ENCODE results near the gene CD34. TPM values are rescaled to one million over a fixed set of nuclear protein-coding genes. Genes with fewer than 3 reads are reported as not detected.

The CD34 gene
- total RNA-seq, 1 experiment from 2014 or later = not detected

DNA sequence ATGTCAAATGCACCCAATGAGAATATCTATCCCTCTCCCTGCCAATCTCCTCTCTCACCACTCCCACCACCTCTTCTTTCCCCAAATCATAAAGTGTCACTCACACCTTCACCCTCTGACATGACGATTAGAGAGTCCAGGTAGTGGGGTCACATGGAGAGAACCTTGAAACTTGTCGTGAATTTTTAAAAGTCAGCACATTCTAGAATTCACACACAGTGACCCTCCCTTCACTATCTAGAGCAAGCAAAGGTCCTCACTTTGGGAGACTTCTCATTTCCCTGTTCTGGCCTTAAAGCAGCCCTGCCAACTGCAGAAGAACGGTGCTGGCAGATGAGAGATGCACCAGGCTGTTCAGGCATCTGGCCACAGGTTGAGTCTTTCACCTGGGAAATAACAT is 61.9 kb downstream of the CD34 start:
- ChIA-PET POLR2A (ENCODE audit: low non-redundant PET) (no interaction called here), CTCF (no interaction called here)
- Histone ChIP-seq H3K4me1 (ENCODE audit: insufficient read depth, low read length, poor library complexity, severe bottlenecking) (no peaks in the 10 kb centered on the region), H3K4me3 (ENCODE audit: low read depth, low read length, poor library complexity, severe bottlenecking) (no peak overlapping the region), H3K27ac (ENCODE audit: low read depth, low read length, poor library complexity, severe bottlenecking) (no peak overlapping the region), H3K27me3 (replicated peaks; ENCODE audit: insufficient read depth, low read depth, low read length, poor library complexity) (peaks cover 6% of the 10 kb centered on the region), H3K36me3 (ENCODE audit: insufficient read depth, low read length, poor library complexity, severe bottlenecking) (no peaks in the 10 kb centered on the region), H3K9me3 (ENCODE audit: low read depth, low read length, poor library complexity, severe bottlenecking) (no peaks in the 10 kb centered on the region)
- DNase-seq (ENCODE audit: low spot score) = no peak
- BruUV-seq (replicated peaks) = no TSS peak
- intact Hi-C loops (cut with micrococcal nuclease; ENCODE audit: unreplicated experiment) = no loop called here
- TF ChIP-seq EZH2 (IDR thresholded peaks at IDR 0.05; ENCODE audit: borderline replicate concordance, low read depth, low read length, poor library complexity, severe bottlenecking) = no peak
- TF ChIP-seq, protein P1, sequence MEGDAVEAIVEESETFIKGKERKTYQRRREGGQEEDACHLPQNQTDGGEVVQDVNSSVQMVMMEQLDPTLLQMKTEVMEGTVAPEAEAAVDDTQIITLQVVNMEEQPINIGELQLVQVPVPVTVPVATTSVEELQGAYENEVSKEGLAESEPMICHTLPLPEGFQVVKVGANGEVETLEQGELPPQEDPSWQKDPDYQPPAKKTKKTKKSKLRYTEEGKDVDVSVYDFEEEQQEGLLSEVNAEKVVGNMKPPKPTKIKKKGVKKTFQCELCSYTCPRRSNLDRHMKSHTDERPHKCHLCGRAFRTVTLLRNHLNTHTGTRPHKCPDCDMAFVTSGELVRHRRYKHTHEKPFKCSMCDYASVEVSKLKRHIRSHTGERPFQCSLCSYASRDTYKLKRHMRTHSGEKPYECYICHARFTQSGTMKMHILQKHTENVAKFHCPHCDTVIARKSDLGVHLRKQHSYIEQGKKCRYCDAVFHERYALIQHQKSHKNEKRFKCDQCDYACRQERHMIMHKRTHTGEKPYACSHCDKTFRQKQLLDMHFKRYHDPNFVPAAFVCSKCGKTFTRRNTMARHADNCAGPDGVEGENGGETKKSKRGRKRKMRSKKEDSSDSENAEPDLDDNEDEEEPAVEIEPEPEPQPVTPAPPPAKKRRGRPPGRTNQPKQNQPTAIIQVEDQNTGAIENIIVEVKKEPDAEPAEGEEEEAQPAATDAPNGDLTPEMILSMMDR (conservative IDR thresholded peaks at IDR 0.05; ENCODE audit: low read depth, low read length) = no peak

DNA sequence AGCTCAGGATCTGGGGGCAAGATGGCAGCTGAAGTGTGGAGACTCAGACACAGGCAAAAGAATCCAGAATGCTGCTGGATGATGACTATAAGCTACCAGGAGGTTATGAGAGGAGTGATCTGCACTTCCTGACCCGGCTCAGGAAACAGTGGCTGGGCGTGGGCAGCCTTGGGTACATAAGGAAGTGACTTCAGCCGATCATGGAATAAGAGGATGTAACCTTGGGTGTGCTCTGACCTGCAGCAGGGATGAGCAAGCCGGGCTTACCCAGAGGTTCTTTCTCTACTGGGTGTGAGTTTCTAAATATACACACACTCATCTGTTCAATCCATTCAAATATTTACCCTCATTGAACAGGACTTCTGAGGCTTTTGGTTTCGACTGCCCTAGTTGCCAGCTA is 62.7 kb downstream of the CD34 start:
- H3K36me3 ChIP-seq (ENCODE audit: insufficient read depth, low read length, poor library complexity, severe bottlenecking) = no peaks in the 10 kb centered on the region
- CTCF ChIA-PET = no interaction called here
- DNase-seq (ENCODE audit: low spot score) = no peak
- H3K27ac ChIP-seq (ENCODE audit: low read depth, low read length, poor library complexity, severe bottlenecking) = no peak overlapping the region
- H3K9me3 ChIP-seq (ENCODE audit: low read depth, low read length, poor library complexity, severe bottlenecking) = no peaks in the 10 kb centered on the region
- H3K4me3 ChIP-seq (ENCODE audit: low read depth, low read length, poor library complexity, severe bottlenecking) = no peak overlapping the region
- POLR2A ChIA-PET (ENCODE audit: low non-redundant PET) = no interaction called here
- no peak for TF ChIP-seq EZH2 (IDR thresholded peaks at IDR 0.05; ENCODE audit: borderline replicate concordance, low read depth, low read length, poor library complexity, severe bottlenecking)
- TF ChIP-seq, protein P1 (conservative IDR thresholded peaks at IDR 0.05; ENCODE audit: low read depth, low read length) = no peak
- H3K4me1 ChIP-seq (ENCODE audit: insufficient read depth, low read length, poor library complexity, severe bottlenecking) = no peaks in the 10 kb centered on the region
- intact Hi-C loops (cut with micrococcal nuclease; ENCODE audit: unreplicated experiment) = no loop called here
- peaks cover 6% of the 10 kb centered on the region for H3K27me3 ChIP-seq (replicated peaks; ENCODE audit: insufficient read depth, low read depth, low read length, poor library complexity)
- BruUV-seq (replicated peaks) = no TSS peak

DNA sequence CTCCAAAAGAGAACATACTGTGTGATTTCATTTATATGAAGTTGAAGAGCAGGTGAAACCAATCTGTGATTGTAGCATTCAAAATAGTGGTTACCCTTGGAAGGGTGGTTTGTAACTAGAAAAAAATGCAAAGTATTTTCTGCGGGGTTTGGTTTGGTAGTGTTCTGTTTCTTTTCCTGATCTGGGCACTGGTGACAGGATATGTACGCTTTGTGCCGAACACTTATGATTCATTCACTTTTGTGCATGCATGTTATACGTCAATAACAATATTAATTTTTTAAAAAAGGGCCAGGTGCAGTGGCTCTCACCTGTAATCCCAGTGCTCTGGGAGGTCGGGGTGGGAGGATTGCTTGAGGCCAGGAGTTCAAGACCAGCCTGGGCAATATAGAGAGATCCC is 63.8 kb downstream of the CD34 start:
- Histone ChIP-seq H3K36me3 (ENCODE audit: insufficient read depth, low read length, poor library complexity, severe bottlenecking) (no peaks in the 10 kb centered on the region), H3K27me3 (replicated peaks; ENCODE audit: insufficient read depth, low read depth, low read length, poor library complexity) (peaks cover 6% of the 10 kb centered on the region), H3K9me3 (ENCODE audit: low read depth, low read length, poor library complexity, severe bottlenecking) (no peaks in the 10 kb centered on the region), H3K4me3 (ENCODE audit: low read depth, low read length, poor library complexity, severe bottlenecking) (no peak overlapping the region), H3K27ac (ENCODE audit: low read depth, low read length, poor library complexity, severe bottlenecking) (no peak overlapping the region), H3K4me1 (ENCODE audit: insufficient read depth, low read length, poor library complexity, severe bottlenecking) (no peaks in the 10 kb centered on the region)
- TF ChIP-seq, protein P1 (conservative IDR thresholded peaks at IDR 0.05; ENCODE audit: low read depth, low read length) = no peak
- TF ChIP-seq EZH2 (IDR thresholded peaks at IDR 0.05; ENCODE audit: borderline replicate concordance, low read depth, low read length, poor library complexity, severe bottlenecking) = no peak
- intact Hi-C loops (cut with micrococcal nuclease; ENCODE audit: unreplicated experiment) = no loop called here
- ChIA-PET CTCF (no interaction called here), POLR2A (ENCODE audit: low non-redundant PET) (no interaction called here)
- no peak for DNase-seq (ENCODE audit: low spot score)
- no TSS peak for BruUV-seq (replicated peaks)

Data from A673 (cell line).